GM19239 (cell line): Measurements from ENCODE around the gene WASL.

Experiments used
- DNase-seq: peaks from one replicate; pipeline ENCODE4 v3.0.0; 2011; ENCODE audit warnings: low spot score; ENCODE audit not compliant: insufficient read length
- FAIRE-seq: peaks from 2 replicates; lab custom pipeline; 2011; peaks lifted over from hg19 to GRCh38; lab: Jason Lieb, UNC

Gene WASL

DNA sequence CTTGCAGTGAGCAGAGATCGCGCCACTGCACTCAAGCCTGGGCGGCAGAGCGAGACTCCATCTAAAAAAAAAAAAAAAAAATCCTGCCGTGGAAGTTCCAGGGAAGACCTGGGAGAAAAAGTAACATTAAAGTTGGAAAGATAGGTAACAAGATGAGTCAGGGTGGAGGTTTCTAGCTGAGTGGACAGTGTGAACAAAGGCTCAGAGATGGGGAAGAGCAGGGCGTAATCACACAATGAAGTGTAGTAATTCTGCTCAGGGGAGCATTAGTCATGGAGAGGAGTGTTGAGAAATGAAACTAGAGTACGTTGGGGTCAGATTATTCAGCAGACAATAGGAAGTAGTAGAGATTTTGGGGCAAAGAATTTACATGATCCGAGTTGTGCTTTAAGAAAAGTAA, 21.6 kb upstream of the WASL start:
- no peak for FAIRE-seq
- no peak for DNase-seq

DNA sequence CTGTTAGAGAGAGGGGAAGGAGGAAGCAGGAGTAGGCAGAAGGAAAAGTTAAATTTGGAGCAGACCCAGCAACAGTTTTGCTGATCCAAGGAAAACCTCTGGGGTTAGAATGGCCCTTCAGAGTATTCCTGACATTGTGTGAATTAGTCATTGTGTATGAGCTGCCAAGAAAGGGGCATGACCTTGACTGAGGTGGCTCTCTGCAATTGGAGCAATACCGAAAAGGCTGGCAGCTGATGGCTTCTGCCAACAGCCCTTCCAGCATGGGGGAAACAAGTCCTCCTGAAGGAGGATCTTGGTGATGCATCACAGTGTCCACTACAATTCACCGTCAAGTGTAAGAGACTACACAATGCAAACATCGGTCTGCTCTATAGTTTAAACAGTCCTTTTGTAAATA, 20.6 kb upstream of the WASL start:
- FAIRE-seq (no peak), DNase-seq (no peak)

DNA sequence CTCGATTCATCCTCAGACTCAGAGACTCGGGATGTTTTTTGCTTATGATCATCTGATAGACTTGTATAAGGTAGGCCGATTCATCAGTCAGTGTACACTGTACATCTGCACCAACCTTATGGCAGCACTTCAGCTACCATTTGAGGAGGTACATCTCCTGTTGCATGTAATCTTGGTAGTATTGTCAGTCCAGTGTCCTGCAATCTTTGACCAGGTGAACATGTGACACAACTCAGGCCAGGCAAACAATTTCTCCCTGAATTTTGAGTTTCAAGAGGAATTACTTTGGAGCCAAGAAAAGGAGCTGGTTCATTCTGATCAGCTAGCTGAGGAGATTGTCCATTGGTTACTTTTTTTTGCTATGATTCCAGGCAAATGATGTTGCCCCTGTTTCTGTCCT, 19.7 kb upstream of the WASL start:
- DNase-seq (no peak), FAIRE-seq (no peak)

DNA sequence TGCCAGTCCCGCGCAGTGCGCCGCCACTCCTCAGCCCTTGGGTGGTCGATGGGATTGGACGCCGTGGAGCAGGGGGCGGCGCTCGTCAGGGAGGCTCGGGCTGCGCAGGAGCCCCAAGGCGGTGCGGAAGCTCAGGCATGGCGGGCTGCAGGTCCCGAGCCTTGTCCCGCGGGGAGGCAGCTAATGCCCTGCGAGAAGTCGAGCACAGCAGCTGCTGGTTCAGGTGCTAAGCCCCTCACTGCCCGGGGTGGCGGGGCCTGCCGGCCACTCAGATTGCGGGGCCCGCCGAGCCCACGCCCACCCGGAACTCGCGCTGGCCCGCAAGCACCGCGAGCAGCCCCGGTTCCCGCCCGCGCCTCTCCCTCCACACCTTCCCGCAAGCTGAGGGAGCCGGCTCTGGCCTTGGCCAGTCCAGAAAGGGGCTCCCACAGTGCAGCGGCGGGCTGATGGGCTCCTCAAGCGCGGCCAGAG, 14.4 kb upstream of the WASL start:
- FAIRE-seq (no peak), DNase-seq (no peak)

DNA sequence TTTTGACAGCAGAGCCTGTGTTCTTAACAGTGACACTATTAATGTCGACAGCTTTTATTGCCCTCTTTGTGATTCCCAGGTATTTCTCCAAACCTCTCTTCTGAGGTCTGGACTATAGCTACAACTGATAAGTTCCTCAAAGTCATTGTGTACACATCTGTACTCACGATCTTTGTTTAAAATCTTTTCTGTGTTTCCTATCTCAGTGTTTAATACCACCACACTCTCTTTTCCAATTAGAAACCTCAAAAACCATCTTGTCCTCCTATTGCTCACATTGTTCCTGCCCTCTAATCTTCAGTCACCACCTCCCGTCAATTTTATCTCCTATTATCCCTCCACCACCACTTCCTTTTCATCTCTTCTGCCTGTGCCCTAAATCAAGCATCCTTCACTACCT, 12.9 kb upstream of the WASL start:
- FAIRE-seq = no peak
- DNase-seq = no peak

DNA sequence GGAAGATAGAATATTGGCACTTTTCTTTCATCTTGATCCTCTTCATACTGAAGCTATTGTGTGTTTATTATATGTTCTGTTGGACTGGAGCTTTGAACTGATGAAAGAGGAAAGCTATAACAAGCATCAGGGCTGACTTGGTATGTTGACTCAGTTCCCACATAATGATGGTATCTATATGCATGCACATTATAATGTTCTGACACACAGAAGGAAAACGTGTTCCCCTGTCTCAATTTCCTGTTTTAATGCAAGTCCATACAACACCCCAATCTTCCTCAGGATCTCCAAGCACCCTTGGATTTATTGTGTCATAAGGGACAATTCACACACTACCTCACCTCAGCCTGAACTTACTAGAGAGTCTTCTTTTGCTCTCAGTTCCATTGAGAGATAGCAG, 8.3 kb upstream of the WASL start:
- FAIRE-seq (no peak), DNase-seq (no peak)

DNA sequence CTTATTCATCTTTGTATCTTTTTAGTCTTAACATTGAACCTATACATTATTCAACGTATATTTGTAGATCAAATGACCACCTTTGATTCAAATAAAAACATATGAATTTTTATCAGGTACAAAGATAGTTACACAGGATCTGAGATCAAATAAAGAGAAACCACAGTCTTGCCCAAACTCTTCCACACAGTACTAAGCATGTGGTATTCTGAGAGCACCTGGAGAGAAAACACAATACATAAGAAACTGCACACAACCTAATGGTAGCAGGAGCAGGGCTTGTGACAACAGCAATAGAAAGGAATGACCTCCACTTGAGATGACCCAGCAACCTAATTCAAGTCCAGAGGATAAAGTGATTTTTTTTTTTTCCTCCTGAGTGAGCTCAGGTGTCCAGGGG, 6.5 kb upstream of the WASL start:
- no peak for FAIRE-seq
- DNase-seq = no peak

DNA sequence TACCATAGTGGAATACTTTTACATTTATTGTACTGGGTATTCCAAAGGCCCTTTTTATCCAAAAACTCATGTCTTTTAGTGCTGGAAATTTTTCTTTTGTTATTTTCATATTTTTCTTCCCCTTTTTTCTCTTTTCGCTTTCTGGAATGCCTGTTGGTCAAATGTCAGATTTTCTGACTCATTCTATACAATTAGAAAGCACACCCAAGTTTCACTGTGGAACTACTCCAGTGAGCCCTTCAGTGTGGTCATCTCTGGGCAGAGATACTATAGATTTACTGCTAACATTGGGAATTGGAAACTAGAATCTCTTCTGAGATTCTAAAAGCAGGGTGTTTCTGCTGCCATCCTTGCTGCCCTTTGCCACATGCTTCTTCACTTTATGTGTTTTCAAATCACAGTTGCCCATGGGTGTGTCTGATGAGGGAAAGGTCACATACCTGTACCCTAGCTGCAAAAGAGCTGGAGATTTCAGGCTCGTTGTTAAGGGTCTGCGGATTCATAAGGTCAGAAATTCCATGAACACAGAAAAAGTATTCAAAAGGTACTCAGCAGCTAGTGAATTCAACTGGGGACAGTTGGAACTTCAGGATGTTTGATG, 5.6 kb upstream of the WASL start:
- FAIRE-seq = no peak
- DNase-seq = no peak

DNA sequence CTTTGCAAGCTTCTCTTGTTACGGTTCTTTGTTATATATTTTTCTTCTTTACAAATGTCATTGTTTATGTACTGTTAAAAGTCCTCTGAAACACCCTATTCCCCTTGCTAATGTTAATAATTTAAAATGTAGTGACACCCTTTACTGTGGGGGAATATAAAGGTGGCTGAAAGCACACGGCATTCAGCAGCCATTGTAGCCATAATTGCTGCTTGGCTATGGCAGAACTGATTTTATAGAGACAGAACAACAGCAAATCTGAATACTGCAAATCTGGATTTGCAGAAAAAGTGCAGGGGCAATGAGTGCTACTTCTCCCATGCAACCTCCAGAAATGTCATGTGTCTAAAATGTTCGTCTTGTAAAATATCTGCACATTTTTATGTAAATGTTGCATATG, 3.7 kb upstream of the WASL start:
- no peak for FAIRE-seq

DNA sequence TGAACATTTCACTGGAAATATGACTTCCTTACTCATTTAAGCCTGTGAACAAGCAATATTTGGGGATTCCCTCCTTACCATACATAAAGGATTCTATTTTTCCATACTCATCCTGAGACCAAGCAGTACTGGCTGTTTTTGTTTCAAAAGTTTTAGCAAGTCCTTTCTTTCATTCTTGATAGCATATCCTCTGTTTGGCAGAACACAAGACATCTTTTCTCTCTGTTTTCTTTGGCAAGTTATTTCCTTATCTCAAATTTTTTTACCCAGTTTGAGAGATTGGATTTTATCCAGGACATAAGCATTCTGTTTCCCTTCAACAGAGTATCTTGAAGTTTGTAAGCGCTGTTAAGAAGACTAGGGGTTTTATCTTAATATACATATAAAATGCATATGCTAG, 3.0 kb upstream of the WASL start:
- DNase-seq (no peak), FAIRE-seq (no peak)

More for the DNA sequence above, 3.7 kb upstream of the WASL start:
- no peak for DNase-seq

DNA sequence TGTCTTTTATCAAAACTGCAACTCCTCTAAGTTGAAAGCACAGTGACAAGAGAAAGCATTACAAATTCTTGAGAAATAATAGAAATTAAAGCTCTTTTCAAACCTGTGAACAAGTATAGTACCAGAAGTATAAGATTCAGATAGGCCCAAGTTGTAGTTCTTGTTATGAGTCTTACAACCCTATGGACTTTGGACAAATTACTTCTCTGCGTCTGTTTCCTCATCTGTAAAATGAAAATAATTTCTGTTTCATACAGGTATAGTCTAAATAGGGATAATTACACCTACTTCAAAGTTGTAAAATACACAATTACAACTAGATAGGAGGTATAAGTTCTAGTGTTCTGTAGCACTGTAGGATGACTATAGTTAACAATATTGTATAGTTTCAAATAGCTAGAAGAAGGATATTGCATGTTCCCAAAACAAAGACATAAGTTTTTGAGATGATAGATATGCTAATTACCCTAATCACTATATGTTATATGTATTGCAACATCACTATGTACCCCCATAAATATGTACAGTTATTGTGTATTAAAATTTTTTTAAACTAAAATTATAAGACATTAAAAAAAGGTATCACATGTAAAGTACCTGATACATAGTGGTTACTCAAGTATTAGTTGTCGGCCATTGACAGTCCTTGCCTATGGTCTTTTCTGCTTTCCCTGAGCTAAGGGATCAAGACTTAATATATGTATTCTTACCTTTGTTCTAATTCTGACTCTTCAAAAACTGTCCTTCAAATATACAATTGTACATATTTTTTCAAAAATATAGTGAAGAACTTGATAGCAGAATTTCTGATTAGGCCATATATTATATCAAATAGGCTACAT, 1.8 kb upstream of the WASL start:
- FAIRE-seq = peak; percentile 48
- DNase-seq = no peak

DNA sequence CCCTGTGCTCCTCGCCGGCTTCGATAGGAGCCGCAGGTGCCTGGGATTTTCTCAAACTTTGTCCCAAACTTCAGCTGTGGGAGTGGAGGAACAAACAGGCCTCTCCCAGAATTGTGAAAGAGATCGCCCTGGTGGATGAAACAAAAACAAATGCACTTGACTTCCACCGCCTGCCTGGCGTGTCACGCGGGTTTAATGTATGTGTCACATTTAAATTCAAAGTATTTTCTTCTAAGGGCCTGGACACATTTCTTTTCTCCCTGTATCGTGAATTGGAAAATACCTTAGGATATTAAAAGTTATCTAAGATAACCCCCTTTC, 694 bp upstream of the WASL start:
- no peak for FAIRE-seq
- no peak for DNase-seq

DNA sequence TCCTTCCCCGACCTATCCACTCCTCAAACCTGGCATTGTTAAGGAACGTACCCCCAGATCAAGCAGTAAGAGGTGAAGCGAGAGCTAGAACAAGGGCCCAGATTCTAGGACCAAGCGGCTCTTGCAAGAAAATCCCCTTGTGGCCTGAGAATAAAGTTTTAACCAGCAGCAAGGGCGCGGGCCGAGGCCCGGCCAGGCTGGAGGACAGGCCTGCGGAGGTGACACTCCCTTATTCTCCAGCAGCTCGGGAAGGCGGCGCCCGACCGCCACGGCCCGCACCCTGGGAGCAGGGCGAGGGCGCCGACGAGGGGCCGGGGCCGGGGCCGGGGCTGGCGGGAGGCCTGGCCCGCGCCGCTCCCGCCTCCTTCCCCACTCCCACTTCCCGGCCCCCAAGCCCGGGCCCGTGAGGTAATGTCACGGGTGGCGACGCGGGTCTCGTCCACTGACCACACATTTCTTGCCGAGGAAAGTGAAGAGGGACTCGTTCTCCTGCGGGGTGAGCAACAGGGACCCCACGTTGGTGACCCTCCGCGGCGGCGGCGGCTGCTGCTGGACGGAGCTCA, 551 bp downstream of the WASL start:
- DNase-seq = no peak
- FAIRE-seq = peak; percentile 37

DNA sequence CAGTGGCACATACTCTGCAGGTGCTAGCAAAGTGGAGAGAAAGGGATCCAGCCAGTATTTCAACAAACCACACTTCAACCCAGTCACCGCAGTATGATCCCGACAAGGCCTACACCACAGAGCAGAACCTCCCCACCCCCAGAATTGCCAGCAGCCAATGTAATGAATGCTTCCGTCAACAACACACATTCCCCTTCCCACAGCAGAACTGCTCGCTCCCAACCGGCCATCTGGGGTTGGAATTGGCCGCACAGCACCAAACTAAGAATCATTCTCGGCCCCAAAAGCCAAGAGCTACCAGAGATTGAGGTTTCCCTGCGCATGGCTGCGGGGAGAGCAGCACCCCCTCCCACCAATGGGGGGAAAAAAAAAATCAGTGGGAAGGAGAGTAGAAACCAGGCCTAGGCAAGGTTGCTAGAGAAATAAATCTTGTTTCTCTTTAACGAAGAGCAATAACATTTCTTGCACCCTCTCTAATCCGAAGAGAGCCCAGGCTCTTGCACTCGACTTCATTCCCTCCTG, 1.1 kb downstream of the WASL start:
- FAIRE-seq (no peak), DNase-seq (no peak)

DNA sequence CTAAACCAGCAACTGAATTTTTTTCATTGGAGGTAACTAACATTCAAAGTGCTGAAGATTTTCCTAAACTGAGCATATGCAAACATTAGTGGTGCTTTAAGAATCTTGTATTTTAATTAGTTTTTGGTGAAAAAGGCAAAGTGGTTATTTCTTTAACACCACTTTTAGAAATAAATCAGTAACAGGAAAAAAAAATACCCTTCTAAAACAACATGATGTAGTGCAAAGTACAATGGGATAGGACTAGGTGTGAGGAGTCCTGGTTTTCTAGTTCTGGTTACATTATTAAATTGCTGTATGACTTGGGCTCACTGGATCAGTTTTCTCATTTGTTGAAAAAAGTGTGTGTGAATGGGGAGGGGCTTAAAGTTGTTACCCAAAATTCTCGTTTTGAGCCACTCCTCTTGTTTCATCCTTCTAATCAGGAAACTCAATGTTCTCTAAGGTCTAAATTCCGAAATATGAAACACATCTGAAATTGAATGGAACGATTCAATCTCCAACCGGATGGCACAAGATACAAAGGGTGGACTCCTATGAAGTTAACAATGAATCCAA, 1.8 kb downstream of the WASL start:
- no peak for FAIRE-seq

DNA sequence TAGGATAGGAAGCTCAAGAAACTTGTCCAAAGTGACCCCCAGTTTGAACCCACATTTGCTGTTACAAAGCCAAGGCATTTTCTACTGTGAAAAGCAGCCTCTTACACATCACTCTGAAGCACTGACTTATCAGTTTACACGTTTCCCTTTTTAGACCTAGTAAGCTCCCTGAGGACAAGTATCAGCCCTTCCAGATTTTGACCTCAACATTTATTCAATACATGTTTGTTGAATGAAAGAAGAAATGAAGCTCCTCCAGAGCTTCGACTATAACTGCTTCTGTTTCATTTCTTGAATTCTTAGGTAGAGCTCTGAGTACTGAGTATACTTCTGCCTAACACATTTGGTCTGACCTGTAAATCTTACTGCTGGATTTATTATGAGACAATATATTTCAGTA, 2.7 kb downstream of the WASL start:
- FAIRE-seq = no peak

More for the DNA sequence above, 1.8 kb downstream of the WASL start:
- no peak for DNase-seq

DNA sequence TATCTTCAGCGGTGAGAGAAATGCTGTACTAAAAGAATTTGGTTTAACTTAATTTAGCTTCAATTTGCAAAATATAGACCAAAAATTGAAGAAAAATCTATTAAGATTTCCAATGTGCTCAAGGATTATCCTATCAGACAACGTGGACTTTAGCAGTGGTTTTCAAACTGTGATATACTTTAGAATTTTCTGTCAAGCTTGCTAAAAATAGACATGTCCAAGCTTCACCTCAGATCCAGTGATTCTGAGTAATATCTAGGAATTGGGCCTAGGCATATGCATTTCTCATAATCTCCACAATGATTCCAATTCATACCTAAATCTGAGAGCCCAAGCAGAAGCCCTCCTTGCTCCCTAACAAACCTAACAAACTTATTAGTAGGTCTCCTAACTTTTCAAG, 3.4 kb downstream of the WASL start:
- FAIRE-seq (no peak), DNase-seq (no peak)

More for the DNA sequence above, 2.7 kb downstream of the WASL start:
- no peak for DNase-seq

DNA sequence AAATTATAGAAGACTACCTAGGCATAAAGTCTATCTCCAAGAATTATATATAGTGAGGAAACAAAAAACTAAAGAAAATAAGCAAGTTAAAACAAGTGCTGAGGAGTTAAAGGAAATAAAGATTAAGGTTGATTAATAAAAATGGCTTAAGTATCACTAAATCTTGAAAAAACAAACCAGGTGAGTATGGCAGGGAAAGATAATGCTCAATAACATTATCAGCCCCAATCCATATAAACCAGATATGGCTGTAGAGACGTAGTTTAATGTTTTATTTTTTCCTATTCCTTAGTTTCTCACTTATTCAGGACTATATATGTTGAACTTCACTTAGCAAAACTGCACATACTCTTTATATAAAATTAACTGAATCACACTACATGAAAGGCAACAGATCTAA, 4.4 kb downstream of the WASL start:
- FAIRE-seq = no peak

DNA sequence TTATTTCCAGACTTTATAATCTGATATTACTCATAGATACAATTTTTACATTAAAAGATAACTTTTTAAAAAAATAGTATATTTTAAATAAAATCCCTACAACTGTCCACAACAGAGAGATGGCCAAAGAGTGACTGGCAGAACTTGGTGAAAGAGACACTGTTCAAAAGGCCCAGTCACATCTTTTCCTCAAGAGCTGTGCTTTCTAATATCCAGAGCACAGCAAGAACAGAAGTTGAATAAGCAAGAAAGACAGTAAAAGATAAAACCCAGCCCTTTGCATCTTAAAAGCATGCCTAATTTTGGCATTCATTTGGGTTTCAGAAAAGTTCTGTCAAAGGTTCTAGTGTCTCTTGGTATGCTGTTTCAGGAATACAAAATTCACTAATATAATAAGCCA, 6.9 kb downstream of the WASL start:
- no peak for FAIRE-seq
- no peak for DNase-seq

More for the DNA sequence above, 4.4 kb downstream of the WASL start:
- DNase-seq = no peak

DNA sequence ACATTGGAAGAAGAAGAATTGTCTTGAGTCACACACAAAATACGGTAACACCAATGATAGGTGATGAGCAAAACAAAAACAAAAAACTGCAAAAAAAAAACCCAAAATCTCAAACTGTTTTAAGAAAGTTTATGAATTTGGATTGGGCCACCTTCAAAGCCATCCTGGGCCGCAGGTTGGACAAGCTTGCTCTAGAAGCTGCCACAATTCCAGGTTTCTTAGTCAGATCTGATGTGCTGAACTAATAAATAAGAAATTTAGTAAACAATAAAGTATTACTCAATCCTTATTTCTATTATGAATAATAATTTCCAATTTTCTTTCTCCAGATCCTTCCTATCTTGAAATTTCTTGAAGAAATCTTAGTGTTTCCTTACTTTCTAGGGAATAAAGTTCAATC, 10.0 kb downstream of the WASL start:
- DNase-seq = no peak
- FAIRE-seq = no peak

DNA sequence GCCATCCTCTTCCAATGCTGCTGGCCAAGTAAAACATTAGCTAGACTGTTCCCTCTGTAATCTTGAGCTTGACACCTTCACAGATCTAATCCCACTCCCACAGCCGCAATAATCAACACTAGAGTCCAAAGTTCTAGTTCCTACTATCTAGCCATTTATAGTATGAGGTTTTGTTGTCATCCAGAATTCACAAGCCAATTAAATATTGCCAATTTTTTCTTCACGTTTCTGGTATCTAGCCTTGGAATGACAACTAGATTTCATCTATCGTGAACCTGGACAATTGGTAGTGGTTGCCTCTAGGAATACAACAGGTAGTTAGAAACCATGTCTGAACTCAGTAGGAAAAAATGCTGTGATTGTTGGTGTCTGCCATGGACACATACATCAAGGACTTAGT, 10.4 kb downstream of the WASL start:
- FAIRE-seq (peak; percentile 68), DNase-seq (no peak)
